ENCODE data around the gene PSMC3. TPM values are rescaled to one million over a fixed set of nuclear protein-coding genes. Genes with fewer than 3 reads are reported as not detected.

PSMC3 gene
- total RNA-seq = 204 and 267 TPM in 2 replicates

DNA sequence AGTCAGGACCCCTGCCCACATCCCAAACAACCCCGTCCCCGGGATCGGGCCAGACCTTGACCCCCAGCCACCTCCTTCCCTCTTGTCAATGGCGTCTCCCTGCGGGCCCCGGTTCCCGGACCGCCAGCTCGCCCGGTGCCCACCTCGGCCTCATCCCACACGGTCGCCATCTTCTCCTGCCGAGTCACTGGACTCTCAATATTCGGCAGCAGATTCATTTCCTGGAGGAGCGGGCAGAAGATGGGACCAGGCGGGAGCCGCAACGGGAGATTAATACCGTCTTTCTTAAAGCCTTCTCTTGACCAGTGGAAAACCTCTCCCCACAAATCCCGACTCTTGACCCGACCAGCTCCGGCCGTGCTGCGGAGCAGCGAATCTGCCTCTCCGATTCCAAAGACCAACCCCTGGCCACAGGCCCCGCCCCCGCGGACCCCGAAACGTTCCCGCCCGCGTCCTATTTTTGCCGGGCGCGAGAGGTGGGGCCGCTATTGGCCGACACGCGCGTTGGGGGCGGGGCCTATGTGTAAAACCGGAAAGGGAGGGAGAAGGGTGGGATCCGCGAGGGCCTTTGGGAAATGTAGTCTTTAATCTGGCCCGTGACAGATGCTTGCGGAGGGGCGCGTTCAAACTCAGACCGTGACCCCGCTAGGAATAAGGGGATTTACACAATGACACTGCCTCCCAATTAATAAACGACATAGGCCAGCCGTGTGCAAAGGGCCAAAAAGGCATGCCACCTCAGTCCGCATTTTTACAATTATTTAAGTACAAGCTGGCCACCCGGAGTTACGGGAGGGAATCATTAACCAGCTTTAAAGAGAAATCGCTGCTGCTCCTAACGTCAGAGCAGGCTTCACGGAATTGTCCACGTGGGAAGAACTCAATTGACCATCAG is at the start of gene PSMC3:
TSS of gene PSMC3 (minus strand) at position 378 of the 895 bp plus-strand sequence. CDS start at position 218, 160 bp downstream.

GRCh38 chr11:47448566-47449427 is 22.6 kb upstream of the PSMC3 start, which contains the start of gene RAPSN:
Gene RAPSN, minus strand, starts transcription at chr11:47449136. Its CDS starts 172 bp downstream, at chr11:47448964.

DNA sequence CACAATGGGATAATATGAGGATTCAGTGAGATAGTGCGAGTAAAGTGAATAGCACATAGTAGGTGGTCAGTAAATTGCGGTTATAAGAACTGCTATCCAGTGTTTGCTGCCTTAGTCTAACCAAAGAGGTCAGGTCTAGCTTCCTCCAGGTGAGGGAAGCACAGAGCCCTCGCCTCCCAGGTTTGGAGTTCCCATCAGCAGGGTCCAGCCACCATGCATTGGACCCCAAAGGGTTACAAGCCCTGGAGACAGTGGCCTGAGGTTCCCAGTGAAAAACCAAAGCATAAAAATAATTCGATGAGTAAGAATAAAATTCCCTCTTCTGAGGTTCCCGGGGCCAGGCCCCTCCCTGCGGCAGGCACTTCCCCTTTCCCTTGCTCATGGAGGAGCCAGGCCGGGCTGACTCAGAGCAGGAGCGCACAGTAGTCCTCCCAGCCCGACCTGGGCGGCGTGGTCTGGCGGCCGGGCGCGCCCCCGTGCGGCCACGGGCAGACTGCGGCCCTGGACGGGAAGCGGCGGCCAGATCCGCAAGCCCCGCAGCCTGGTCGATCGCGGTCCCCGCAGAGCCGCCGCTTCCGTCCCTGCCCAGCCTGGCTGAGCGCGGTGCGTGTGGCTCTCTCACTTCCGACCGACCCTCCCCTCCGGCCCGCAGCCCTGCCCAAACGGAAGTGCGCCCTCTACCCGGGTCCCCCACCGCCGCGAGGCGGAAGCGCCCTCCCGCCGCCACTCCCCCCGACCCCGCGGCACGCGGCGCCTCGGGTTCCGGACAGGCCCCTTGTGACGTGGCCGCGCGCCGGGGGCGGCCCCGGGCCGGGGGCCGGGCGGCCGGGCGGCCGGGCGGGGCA is 18.3 kb downstream of the PSMC3 start, which contains the start of gene SLC39A13:
TSS of gene SLC39A13 (plus strand) at position 845 of the 845 bp plus-strand sequence. CDS start 1,505 bp downstream, outside the sequence.

GRCh38 chr11:47378010-47378835 is 48.0 kb downstream of the PSMC3 start, which contains the start of gene SPI1:
Gene SPI1, minus strand, starts transcription at chr11:47378547. Its CDS starts 194 bp downstream, at chr11:47378353.

Other genes starting within 250 kb of the PSMC3 start
- 73.9 and 79.1 TPM in 2 replicates for gene ARFGAP2, start 249.6 kb downstream of the PSMC3 start, total RNA-seq
- 11.5 and 16.7 TPM in 2 replicates for gene PACSIN3, start 240.0 kb downstream of the PSMC3 start, total RNA-seq
- 58.8 and 73.9 TPM in 2 replicates for gene DDB2, start 211.5 kb downstream of the PSMC3 start, total RNA-seq
- 15.7 and 16.0 TPM in 2 replicates for gene ACP2, start 177.6 kb downstream of the PSMC3 start, total RNA-seq
- gene NR1H3, start 168.4 kb downstream of the PSMC3 start, total RNA-seq = 4.0 and 5.9 TPM in 2 replicates
- 13.0 and 19.7 TPM in 2 replicates for gene MADD, start 156.3 kb downstream of the PSMC3 start, total RNA-seq
- not detected in 2 replicates for gene MYBPC3, start 73.7 kb downstream of the PSMC3 start, total RNA-seq
- gene SPI1, start 47.9 kb downstream of the PSMC3 start, total RNA-seq = not detected in 2 replicates
- gene SLC39A13, start 17.8 kb downstream of the PSMC3 start, total RNA-seq = 40.1 and 61.8 TPM in 2 replicates
- gene RAPSN, start 22.7 kb upstream of the PSMC3 start, total RNA-seq = 0.19 and 0.27 TPM in 2 replicates
- 70.4 and 89.4 TPM in 2 replicates for gene CELF1, start 126.7 kb upstream of the PSMC3 start, total RNA-seq
- gene PTPMT1, start 139.2 kb upstream of the PSMC3 start, total RNA-seq = 76.9 and 84.1 TPM in 2 replicates
- gene KBTBD4, start 152.5 kb upstream of the PSMC3 start, total RNA-seq = 18.5 and 24.2 TPM in 2 replicates
- 71.4 and 85.6 TPM in 2 replicates for gene NDUFS3, start 152.6 kb upstream of the PSMC3 start, total RNA-seq
- gene FAM180B, start 160.2 kb upstream of the PSMC3 start, total RNA-seq = 0.09 TPM in 1 of 2 replicates, not detected in the other
- 0.18 and 0.28 TPM in 2 replicates for gene C1QTNF4, start 168.0 kb upstream of the PSMC3 start, total RNA-seq
- gene MTCH2, start 216.1 kb upstream of the PSMC3 start, total RNA-seq = 59.4 and 80.4 TPM in 2 replicates

Measured in endothelial cell of coronary artery (primary cell).